ENCODE results near the gene ST7.

ST7 gene

DNA sequence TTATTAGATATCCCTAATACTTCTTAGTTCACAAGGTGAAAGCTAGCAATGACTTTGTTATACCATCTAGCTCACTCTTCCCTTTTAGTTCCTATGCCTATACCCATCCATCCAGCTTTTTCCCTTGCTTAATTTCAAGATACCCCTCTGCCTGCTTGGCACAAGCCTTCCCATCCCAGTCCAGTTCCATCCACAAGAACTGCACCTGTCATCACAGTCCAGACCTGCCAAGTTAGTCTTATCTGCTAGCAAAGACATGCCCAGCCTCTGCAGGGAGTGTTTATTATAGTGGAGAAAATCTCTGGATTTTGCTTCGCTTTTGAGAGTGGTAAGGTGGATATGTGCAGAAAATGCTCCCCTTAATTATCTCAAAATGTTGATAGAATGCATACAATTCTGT, 158.2 kb downstream of the ST7 start:
- TF ChIP-seq, protein P1, sequence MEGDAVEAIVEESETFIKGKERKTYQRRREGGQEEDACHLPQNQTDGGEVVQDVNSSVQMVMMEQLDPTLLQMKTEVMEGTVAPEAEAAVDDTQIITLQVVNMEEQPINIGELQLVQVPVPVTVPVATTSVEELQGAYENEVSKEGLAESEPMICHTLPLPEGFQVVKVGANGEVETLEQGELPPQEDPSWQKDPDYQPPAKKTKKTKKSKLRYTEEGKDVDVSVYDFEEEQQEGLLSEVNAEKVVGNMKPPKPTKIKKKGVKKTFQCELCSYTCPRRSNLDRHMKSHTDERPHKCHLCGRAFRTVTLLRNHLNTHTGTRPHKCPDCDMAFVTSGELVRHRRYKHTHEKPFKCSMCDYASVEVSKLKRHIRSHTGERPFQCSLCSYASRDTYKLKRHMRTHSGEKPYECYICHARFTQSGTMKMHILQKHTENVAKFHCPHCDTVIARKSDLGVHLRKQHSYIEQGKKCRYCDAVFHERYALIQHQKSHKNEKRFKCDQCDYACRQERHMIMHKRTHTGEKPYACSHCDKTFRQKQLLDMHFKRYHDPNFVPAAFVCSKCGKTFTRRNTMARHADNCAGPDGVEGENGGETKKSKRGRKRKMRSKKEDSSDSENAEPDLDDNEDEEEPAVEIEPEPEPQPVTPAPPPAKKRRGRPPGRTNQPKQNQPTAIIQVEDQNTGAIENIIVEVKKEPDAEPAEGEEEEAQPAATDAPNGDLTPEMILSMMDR (IDR thresholded peaks at IDR 0.05; ENCODE audit: borderline replicate concordance, control extremely low read depth, extremely low read depth, insufficient read depth, missing control alignments): no peak
- in situ Hi-C loops (cut with MboI; ENCODE audit: low sequenced_read_pairs, unreplicated experiment): no loop called here
- DNase-seq (ENCODE audit: low spot score): no peak

DNA sequence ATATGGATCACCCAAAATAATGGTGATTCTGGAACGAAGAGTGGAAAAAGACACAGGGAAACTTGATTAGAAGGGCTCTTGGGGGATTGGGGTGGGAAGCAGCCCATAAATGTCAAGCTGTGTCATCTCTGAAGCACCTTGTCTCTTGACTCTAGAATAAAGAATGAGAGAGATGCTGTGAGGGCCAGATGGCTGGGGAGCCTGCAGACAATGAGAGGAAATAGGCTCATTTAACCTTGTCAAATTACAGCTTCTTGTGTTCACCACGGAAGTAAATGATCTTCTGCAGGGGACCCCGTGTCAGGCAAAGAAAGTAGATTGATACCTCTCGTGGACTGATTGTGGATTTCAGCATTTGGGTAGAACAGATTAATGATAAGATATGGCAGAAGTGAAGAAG, 159.3 kb downstream of the ST7 start:
- no peak for DNase-seq (ENCODE audit: low spot score)
- TF ChIP-seq, protein P1 (IDR thresholded peaks at IDR 0.05; ENCODE audit: borderline replicate concordance, control extremely low read depth, extremely low read depth, insufficient read depth, missing control alignments): no peak
- in situ Hi-C loops (cut with MboI; ENCODE audit: low sequenced_read_pairs, unreplicated experiment): no loop called here

DNA sequence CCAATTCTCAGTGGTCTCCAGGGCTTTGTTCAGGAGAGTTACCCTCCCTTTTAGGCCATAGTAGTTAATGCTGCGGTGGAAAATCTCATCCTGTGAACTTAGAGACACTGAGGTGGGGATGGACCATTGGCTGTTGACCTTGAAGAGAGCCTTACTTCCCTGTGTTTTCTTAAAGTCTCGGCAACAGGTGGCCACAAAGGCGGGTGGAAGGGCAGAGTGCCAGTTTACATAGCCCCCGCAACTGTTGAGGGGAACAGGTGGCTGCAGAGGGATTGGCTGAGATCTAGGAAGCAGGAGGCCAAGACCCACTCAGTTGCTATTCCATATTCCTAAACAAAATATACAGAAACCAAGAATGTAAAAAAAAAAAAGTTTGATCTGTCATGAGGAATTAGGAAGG, 160.6 kb downstream of the ST7 start:
- TF ChIP-seq, protein P1 (IDR thresholded peaks at IDR 0.05; ENCODE audit: borderline replicate concordance, control extremely low read depth, extremely low read depth, insufficient read depth, missing control alignments): no peak
- DNase-seq (ENCODE audit: low spot score): no peak
- in situ Hi-C loops (cut with MboI; ENCODE audit: low sequenced_read_pairs, unreplicated experiment): no loop called here

DNA sequence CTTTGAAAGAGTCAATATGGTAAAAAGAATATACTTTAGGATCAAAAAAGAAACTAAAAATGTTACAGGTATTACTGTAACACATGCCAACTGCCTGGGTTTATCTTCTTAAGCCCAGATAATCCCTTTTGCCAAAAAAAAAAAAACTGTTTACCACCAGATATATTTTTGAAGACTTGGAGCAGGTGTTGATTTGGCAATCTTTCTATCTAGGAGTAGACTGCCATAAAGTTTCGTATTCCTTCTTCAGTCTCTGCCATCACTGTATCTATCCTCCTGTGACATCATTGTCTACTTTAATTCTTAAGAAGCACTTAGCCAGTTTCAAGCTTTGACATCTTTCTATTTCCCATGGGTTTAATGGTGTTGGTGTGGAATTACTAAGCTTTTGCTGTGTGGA, 161.0 kb downstream of the ST7 start:
- in situ Hi-C loops (cut with MboI; ENCODE audit: low sequenced_read_pairs, unreplicated experiment): no loop called here
- DNase-seq (ENCODE audit: low spot score): no peak
- TF ChIP-seq, protein P1 (IDR thresholded peaks at IDR 0.05; ENCODE audit: borderline replicate concordance, control extremely low read depth, extremely low read depth, insufficient read depth, missing control alignments): no peak

DNA sequence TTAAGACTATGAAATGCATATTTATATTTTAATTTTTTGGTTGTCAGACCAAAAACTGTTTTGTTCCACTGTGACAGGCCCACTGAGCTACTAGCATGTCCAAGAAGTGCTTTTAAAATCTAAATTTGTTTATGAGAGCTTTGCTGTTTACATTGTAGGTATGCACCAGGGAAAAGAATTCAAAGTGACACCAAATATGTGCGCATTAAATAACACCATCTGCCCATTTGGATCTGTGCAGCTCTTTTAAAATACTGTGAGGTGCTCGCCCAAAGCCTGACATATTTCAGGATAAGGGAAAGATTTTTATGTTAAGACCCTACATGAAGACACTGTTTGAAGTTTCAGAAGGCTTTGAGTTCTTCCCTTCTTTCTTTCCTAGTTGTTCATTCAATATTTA, 162.9 kb downstream of the ST7 start:
- TF ChIP-seq, protein P1 (IDR thresholded peaks at IDR 0.05; ENCODE audit: borderline replicate concordance, control extremely low read depth, extremely low read depth, insufficient read depth, missing control alignments): no peak
- in situ Hi-C loops (cut with MboI; ENCODE audit: low sequenced_read_pairs, unreplicated experiment): no loop called here
- DNase-seq (ENCODE audit: low spot score): no peak

DNA sequence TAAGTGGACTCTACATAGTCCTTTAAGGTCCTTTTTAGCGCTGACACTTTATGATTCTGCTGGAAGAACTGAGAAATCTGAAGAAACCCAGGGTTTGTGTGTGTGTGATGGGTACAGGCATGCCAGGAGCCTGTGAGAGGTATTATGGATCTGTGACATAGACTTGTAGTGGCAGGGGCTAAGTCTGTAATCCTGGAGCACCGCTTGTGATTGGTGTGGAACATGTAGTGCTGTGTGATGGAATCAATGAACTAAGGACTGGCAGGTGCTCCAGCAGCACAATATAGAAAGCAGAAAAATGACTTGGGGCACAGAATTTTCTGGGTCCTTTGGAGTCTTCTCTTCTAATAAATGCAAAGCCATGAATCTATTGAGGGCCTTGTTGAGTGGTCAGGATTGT, 163.9 kb downstream of the ST7 start:
- DNase-seq (ENCODE audit: low spot score): no peak
- TF ChIP-seq, protein P1 (IDR thresholded peaks at IDR 0.05; ENCODE audit: borderline replicate concordance, control extremely low read depth, extremely low read depth, insufficient read depth, missing control alignments): no peak
- in situ Hi-C loops (cut with MboI; ENCODE audit: low sequenced_read_pairs, unreplicated experiment): no loop called here
